ENCODE data around the gene CFAP298.

Gene CFAP298

DNA sequence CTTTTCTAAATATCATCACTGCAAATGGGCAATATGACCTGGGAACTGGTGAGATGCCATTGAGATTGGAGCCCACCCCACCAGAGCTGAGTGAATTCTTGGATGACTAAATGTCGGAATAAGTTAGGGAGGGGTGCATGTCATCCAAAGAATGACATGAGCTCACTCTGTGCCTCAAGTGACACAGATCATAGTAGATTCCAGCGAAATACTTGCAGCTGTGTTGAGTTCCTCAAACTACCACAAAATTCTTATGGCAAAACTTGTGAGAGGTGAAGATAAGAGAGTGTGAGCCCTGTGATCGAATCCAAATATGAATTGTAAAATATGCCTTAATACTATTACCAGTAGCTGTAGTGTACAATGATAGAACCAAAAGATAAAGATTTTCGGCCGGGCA, 24.5 kb downstream of the CFAP298 start:
- Histone ChIP-seq H3K27ac (replicated peaks) (no peak overlapping the region), H3K4me3 (replicated peaks; ENCODE audit: insufficient read depth, low read length) (no peak overlapping the region), H3K27me3 (ENCODE audit: insufficient read depth, poor library complexity, severe bottlenecking) (no peaks in the 10 kb centered on the region)
- no peak for DNase-seq (ENCODE audit: low read depth in 1 of 2, low spot score in 1 of 2)
- TF ChIP-seq, protein P1, sequence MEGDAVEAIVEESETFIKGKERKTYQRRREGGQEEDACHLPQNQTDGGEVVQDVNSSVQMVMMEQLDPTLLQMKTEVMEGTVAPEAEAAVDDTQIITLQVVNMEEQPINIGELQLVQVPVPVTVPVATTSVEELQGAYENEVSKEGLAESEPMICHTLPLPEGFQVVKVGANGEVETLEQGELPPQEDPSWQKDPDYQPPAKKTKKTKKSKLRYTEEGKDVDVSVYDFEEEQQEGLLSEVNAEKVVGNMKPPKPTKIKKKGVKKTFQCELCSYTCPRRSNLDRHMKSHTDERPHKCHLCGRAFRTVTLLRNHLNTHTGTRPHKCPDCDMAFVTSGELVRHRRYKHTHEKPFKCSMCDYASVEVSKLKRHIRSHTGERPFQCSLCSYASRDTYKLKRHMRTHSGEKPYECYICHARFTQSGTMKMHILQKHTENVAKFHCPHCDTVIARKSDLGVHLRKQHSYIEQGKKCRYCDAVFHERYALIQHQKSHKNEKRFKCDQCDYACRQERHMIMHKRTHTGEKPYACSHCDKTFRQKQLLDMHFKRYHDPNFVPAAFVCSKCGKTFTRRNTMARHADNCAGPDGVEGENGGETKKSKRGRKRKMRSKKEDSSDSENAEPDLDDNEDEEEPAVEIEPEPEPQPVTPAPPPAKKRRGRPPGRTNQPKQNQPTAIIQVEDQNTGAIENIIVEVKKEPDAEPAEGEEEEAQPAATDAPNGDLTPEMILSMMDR (IDR thresholded peaks at IDR 0.05; ENCODE audit: insufficient read depth, low read length): no peak
- TF ChIP-seq SPI1 (IDR thresholded peaks at IDR 0.05; ENCODE audit: borderline replicate concordance, low read depth) (no peak), POLR2AphosphoS5 (IDR thresholded peaks at IDR 0.05; ENCODE audit: low read depth) (no peak), GABPA (IDR thresholded peaks at IDR 0.05; ENCODE audit: low read depth) (no peak)
- TF ChIP-seq, protein P2, sequence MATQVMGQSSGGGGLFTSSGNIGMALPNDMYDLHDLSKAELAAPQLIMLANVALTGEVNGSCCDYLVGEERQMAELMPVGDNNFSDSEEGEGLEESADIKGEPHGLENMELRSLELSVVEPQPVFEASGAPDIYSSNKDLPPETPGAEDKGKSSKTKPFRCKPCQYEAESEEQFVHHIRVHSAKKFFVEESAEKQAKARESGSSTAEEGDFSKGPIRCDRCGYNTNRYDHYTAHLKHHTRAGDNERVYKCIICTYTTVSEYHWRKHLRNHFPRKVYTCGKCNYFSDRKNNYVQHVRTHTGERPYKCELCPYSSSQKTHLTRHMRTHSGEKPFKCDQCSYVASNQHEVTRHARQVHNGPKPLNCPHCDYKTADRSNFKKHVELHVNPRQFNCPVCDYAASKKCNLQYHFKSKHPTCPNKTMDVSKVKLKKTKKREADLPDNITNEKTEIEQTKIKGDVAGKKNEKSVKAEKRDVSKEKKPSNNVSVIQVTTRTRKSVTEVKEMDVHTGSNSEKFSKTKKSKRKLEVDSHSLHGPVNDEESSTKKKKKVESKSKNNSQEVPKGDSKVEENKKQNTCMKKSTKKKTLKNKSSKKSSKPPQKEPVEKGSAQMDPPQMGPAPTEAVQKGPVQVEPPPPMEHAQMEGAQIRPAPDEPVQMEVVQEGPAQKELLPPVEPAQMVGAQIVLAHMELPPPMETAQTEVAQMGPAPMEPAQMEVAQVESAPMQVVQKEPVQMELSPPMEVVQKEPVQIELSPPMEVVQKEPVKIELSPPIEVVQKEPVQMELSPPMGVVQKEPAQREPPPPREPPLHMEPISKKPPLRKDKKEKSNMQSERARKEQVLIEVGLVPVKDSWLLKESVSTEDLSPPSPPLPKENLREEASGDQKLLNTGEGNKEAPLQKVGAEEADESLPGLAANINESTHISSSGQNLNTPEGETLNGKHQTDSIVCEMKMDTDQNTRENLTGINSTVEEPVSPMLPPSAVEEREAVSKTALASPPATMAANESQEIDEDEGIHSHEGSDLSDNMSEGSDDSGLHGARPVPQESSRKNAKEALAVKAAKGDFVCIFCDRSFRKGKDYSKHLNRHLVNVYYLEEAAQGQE (IDR thresholded peaks at IDR 0.05; ENCODE audit: insufficient replicate concordance, low read depth): no peak

DNA sequence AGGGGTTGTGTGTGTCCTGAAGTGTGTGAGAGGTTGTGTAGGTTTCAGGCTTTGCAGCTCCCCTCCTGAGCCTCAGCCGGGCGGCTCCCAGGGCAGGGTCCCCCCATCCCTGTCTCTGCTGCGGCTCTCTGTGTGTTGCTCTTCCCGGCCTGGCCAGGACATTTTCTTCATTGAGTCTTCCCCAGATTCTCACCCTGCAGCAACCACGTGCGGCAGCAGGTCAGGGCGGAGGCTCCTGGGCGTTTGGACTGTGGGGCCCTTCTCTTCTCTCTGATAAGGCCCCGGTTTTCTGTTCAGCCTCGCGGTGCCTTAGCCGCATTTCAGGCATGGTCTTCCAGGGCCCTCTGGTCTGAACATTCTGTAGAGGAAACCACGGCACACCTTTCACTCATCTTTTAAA, 25.1 kb downstream of the CFAP298 start:
- H3K27me3 ChIP-seq (ENCODE audit: insufficient read depth, poor library complexity, severe bottlenecking): no peaks in the 10 kb centered on the region
- DNase-seq (ENCODE audit: low read depth in 1 of 2, low spot score in 1 of 2): no peak
- no peak for TF ChIP-seq GABPA (IDR thresholded peaks at IDR 0.05; ENCODE audit: low read depth)
- no peak overlapping the region for H3K27ac ChIP-seq (replicated peaks)
- no peak overlapping the region for H3K4me3 ChIP-seq (replicated peaks; ENCODE audit: insufficient read depth, low read length)

DNA sequence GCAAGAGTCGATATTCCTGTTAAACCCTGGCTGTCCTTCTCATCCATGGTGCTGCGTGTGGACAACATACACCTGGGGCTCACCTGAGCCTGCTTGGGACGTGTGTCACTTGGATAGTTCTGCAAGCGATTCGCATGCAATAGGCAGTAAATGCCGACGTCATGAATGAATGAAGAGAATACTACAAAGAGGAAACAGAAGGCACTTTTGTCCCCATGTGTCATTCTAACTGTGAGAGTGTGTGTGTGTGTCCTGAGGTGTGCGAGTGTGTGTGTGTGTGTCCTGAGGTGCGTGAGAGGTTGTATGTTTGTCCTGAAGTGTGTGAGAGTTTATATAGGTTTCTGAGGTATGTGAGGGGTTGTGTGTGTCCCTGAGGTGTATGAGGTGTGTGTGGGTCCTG, 26.2 kb downstream of the CFAP298 start:
- Histone ChIP-seq H3K27ac (replicated peaks) (no peak overlapping the region), H3K4me3 (replicated peaks; ENCODE audit: insufficient read depth, low read length) (no peak overlapping the region), H3K27me3 (ENCODE audit: insufficient read depth, poor library complexity, severe bottlenecking) (no peaks in the 10 kb centered on the region)
- TF ChIP-seq SPI1 (IDR thresholded peaks at IDR 0.05; ENCODE audit: borderline replicate concordance, low read depth): no peak
- DNase-seq (ENCODE audit: low read depth in 1 of 2, low spot score in 1 of 2): no peak

DNA sequence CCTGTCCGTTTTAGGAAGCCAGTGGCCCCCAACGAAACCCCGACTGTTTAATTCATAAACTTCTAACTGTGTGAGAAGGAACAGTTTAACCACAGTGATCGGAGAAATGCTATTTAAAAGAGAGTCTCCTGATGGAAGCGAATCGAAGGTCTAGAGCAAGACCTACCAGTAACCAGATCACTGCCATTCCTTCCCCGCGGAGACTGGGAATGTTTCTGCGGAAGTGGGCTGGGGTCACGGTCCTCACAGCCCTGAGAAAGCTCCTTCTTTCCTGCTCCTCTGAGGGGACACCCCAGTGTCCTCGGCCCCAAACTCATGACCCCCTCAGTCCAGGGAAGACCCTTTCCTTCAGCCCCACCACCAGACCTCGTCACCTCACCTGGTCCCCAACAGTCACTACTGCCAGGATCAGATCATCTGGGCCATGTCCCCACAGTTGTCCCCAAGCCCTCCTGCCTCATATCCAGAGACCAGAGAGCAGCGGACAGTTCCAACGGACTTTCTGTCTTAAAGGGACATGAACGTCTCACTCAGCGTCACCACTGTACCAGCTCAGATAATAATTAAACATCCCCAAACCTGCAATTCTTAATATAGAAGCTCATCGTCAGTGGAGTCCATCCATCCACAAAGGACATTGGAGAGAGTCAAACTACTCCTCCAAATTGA, 27.0 kb downstream of the CFAP298 start, which contains the start of gene TCP10L:
Gene TCP10L (minus strand): TSS at position 482 of the 669 bp plus-strand sequence. CDS start 1,219 bp downstream, outside the sequence.
- H3K27me3 ChIP-seq (ENCODE audit: insufficient read depth, poor library complexity, severe bottlenecking): no peaks in the 10 kb centered on the region
- H3K27ac ChIP-seq (replicated peaks): no peak within 1 kb of the TSS
- DNase-seq (ENCODE audit: low read depth in 1 of 2, low spot score in 1 of 2): no peak
- TF ChIP-seq, protein P2 (IDR thresholded peaks at IDR 0.05; ENCODE audit: insufficient replicate concordance, low read depth): no peak
- TF ChIP-seq GABPA (IDR thresholded peaks at IDR 0.05; ENCODE audit: low read depth) (no peak), POLR2AphosphoS5 (IDR thresholded peaks at IDR 0.05; ENCODE audit: low read depth) (no peak), SPI1 (IDR thresholded peaks at IDR 0.05; ENCODE audit: borderline replicate concordance, low read depth) (no peak)
- TF ChIP-seq, protein P1 (IDR thresholded peaks at IDR 0.05; ENCODE audit: insufficient read depth, low read length): no peak
- H3K4me3 ChIP-seq (replicated peaks; ENCODE audit: insufficient read depth, low read length): no peak within 1 kb of the TSS

DNA sequence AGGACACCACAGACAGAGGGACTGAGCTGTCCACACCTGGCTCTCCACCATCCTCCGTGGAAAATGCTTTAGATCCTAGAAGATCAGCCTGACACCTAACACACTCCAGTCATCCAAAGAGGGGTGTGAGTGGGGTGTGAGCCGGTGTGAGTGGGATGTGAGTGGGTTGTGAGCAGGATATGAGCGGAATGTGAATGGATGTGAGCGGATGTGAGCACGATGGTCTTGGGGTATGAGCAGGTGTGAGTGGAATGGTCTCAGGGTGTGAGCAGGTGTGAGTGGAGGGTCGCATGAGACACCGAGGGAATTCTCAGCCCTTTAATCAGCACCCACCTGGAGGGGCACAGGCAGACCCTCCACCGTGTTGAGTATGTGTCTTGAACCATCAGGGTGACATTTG, 27.7 kb downstream of the CFAP298 start:
- H3K4me3 ChIP-seq (replicated peaks; ENCODE audit: insufficient read depth, low read length): no peak overlapping the region
- TF ChIP-seq, protein P2 (IDR thresholded peaks at IDR 0.05; ENCODE audit: insufficient replicate concordance, low read depth): no peak
- no peak for TF ChIP-seq SPI1 (IDR thresholded peaks at IDR 0.05; ENCODE audit: borderline replicate concordance, low read depth)
- no peak for TF ChIP-seq POLR2AphosphoS5 (IDR thresholded peaks at IDR 0.05; ENCODE audit: low read depth)
- TF ChIP-seq GABPA (IDR thresholded peaks at IDR 0.05; ENCODE audit: low read depth): no peak
- TF ChIP-seq, protein P1 (IDR thresholded peaks at IDR 0.05; ENCODE audit: insufficient read depth, low read length): no peak
- no peak for DNase-seq (ENCODE audit: low read depth in 1 of 2, low spot score in 1 of 2)
- H3K27ac ChIP-seq (replicated peaks): no peak overlapping the region
- no peaks in the 10 kb centered on the region for H3K27me3 ChIP-seq (ENCODE audit: insufficient read depth, poor library complexity, severe bottlenecking)

Measured in HL-60 (cell line).